Activated CD4-positive, alpha-beta T cell treated with anti-CD3 and anti-CD28 coated beads, Interleukin-10, Interleukin-2, amounts not matched to agents 100 ng/mL and 50 ng/mL, durations not matched to agents 16 hours and 8 hours (primary cell): ENCODE data around the gene THBD.

Experiments used
- DNase-seq: peaks from one replicate; pipeline ENCODE4 v3.0.0-alpha.2; 2020

The THBD gene

GRCh38 chr20:23005776-23006175, 43.7 kb downstream of the THBD start:
- DNase-seq: no peak

DNA sequence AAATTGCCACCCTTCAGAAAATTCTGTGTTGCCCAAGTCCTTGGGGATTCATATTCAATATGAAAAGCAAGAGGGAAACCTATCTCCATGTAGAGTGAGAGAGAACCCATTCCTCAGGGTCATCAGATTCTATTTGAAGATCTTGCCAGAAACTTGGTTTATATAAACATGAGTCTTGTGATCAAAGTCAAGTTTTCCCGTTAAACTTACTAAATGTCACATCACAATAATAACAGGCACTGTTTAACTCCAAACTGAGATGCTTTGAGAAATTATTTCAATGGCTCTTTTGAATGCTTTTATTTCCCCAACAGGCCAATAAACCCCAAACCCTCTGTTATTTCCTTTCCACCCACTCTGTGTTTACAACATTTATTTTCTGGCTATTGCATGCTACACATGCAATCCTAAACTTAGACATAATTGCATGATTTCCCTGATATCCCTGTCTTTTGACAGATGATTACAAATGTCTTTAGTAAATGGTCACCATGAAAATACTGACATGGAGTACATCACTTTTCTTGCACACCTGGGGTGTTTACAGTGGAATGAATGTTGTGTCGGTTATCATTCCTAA, 45.5 kb downstream of the THBD start:
- DNase-seq: no peak

DNA sequence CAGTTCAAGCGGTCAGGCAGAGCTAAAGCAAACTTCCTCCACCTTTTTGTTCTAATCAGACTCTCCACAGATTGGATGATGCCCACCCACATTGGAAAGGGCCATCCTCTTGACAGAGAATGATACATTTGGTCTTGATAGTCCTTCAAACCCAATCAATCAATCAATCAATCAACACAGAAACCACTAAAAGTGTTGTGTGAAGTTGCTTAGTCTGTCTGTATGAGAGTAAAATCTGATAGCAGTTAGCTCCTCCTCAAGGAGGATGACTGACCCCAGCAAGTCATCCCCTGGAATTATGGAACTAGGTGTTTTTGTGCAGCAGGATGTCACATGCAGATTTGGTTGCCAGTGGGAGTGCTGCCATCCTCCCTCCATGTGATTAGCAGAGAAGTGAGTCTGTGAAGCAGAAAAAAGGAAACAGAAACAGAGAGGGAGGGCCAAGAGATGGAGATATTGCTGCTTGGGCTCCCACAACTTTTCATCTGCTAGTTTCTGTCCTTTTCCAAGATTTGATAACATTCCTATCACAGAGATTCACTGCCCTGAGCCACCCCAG, 46.3 kb downstream of the THBD start:
- no peak for DNase-seq

GRCh38 chr20:23002276-23002675, 47.2 kb downstream of the THBD start:
- DNase-seq: no peak

GRCh38 chr20:23000232-23000947, 49.1 kb downstream of the THBD start:
- no peak for DNase-seq

DNA sequence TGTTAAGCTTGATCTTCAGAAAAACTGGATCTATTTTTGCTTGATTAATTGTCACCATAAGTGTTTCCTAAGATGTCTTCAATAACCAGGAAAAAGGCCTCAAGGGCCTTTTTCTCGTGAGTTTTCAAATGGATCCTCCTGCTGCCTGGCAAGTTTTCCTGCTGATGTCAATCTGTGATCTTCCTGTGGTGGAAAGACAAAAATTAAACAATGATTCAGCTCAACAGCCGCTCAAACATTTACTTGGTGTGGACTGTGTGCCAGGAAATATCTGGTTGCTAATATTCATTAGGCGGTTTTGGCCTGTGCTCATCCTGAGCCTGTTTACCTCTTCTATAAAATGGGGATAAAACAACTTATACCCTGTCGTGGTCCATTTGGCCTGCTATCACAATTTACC, 49.7 kb downstream of the THBD start:
- DNase-seq: no peak

DNA sequence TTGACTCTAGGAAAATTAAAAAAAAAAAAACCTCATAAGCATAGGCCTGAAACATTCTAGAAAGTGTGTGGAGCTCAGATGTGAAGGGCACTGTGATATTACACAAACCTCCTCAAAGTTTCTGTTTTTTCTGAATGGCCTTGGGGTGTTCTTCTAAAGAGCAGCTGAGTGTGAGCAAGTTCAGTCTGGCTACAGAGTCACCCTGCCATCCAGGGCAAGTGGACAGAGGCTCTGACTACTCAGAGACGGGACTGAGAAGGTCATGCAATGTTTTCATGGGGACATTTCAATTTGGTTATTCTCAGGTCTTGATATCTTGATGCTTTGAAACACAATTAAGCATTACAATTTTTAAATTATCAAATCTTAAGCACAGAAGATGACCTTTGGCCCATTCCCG, 51.0 kb downstream of the THBD start:
- no peak for DNase-seq

DNA sequence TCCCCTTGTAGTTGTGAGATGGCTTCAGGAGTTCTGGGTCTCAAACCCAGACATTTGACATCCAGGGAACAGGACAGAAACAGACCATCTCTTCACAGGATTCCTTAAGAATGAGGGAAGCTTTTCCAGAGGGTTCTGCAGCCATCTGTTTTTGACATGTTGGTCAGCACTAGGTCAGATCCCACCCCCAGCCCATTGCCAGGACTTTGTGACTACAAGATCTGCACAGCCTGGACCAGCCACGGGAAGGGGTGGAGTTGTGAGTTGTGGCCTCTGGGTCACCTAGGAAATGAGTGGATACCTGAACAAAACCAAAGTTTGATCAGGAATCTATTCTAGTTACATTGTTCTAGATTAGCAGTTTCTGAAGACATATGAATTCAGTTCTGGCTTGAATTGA, 53.5 kb downstream of the THBD start:
- DNase-seq: no peak
